ENCODE results near the gene HIVEP3.

The HIVEP3 gene

DNA sequence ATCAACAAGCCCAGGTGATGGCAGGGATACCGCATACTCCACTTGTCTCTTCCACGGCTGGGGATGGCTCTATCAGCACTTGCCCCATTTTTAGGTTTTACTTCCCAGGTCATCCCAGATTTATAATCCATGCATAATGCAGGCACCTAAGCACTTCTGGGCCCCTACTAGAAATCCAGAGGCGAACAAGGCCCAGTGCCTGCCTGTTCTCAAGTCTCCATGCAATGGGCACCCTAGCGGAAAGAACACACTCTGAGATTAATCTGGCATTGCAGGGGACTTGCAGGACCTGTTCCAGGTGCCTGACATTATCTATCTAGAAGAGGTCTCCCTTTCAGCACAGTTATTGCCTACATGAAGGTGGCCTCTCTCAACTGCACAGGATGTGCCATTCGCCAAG is 39.8 kb downstream of the HIVEP3 start:
- DNase-seq: no peak
- peaks cover 17% of the 10 kb centered on the region; the same call in 1 of the 2 replicates for H3K36me3 ChIP-seq (ENCODE audit: insufficient read depth, low read length)
- H3K4me1 ChIP-seq (ENCODE audit: insufficient read depth, low read length): peaks cover 100% of the 10 kb centered on the region
- H2AFZ ChIP-seq (ENCODE audit: low read depth, low read length): no peak overlapping the region
- peak overlapping the region; percentile 58; the same call in 1 of the 2 replicates for H3K4me2 ChIP-seq (ENCODE audit: insufficient read depth, low read length)
- no peaks in the 10 kb centered on the region for H4K20me1 ChIP-seq (ENCODE audit: insufficient read depth, low read length)
- no peaks in the 10 kb centered on the region for H3K9me3 ChIP-seq (ENCODE audit: insufficient read depth, low read length, severe bottlenecking)
- no peak overlapping the region; a peak in 1 of 4 replicates for H3K4me3 ChIP-seq (ENCODE audit: low read depth in 1 of 2, low read length in 2 of 2)
- TF ChIP-seq, protein P1, sequence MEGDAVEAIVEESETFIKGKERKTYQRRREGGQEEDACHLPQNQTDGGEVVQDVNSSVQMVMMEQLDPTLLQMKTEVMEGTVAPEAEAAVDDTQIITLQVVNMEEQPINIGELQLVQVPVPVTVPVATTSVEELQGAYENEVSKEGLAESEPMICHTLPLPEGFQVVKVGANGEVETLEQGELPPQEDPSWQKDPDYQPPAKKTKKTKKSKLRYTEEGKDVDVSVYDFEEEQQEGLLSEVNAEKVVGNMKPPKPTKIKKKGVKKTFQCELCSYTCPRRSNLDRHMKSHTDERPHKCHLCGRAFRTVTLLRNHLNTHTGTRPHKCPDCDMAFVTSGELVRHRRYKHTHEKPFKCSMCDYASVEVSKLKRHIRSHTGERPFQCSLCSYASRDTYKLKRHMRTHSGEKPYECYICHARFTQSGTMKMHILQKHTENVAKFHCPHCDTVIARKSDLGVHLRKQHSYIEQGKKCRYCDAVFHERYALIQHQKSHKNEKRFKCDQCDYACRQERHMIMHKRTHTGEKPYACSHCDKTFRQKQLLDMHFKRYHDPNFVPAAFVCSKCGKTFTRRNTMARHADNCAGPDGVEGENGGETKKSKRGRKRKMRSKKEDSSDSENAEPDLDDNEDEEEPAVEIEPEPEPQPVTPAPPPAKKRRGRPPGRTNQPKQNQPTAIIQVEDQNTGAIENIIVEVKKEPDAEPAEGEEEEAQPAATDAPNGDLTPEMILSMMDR (IDR thresholded peaks at IDR 0.05; ENCODE audit: borderline replicate concordance, extremely low read depth, low read length, poor library complexity, severe bottlenecking): no peak
- no peak for TF ChIP-seq EZH2 (IDR thresholded peaks at IDR 0.05; ENCODE audit: borderline replicate concordance, low read depth, low read length, severe bottlenecking)
- peaks cover 93% of the 10 kb centered on the region for H3K79me2 ChIP-seq (ENCODE audit: insufficient read depth, low read length)
- no peaks in the 10 kb centered on the region for H3K27me3 ChIP-seq (ENCODE audit: insufficient read depth, low read length, poor library complexity)
- no peak for ATAC-seq (ENCODE audit: insufficient read depth, low read depth)
- peak overlapping the region; percentile 61 for H3K9ac ChIP-seq (ENCODE audit: low read depth, low read length)
- H3K27ac ChIP-seq (ENCODE audit: low read length): peak overlapping the region; percentile 98

DNA sequence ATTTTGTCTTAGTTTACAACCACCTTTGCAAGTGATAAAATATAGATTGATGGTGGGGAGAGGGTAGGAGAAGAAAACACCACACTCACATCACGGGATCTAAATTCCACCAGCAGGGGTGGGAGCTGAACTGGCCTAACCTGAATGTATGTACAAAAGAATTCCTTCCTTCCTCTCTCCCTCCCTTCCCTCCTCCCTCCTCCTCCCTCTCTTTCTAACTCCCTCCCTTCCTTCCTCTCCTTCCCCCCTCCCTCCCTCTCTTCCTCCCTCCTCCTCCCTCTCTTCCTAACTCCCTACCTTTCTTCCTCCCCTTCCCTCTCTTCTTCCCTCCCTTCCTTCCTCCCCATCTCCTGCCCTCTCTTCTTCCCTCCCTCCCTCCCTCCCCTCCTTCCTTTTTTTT is 40.2 kb downstream of the HIVEP3 start:
- H3K36me3 ChIP-seq (ENCODE audit: insufficient read depth, low read length): peaks cover 21% of the 10 kb centered on the region
- peak overlapping the region; percentile 58 for H3K4me2 ChIP-seq (ENCODE audit: insufficient read depth, low read length)
- no peak overlapping the region for H3K4me3 ChIP-seq (ENCODE audit: low read depth in 1 of 2, low read length in 2 of 2)
- no peaks in the 10 kb centered on the region for H3K9me3 ChIP-seq (ENCODE audit: insufficient read depth, low read length, severe bottlenecking)
- H3K9ac ChIP-seq (ENCODE audit: low read depth, low read length): peak overlapping the region; percentile 61
- ATAC-seq (ENCODE audit: insufficient read depth, low read depth) (no peak), DNase-seq (no peak)
- H3K27me3 ChIP-seq (ENCODE audit: insufficient read depth, low read length, poor library complexity): no peaks in the 10 kb centered on the region
- no peaks in the 10 kb centered on the region for H4K20me1 ChIP-seq (ENCODE audit: insufficient read depth, low read length)
- H2AFZ ChIP-seq (ENCODE audit: low read depth, low read length): no peak overlapping the region
- H3K27ac ChIP-seq (ENCODE audit: low read length): peak overlapping the region; percentile 98
- peaks cover 93% of the 10 kb centered on the region for H3K79me2 ChIP-seq (ENCODE audit: insufficient read depth, low read length)
- peaks cover 100% of the 10 kb centered on the region for H3K4me1 ChIP-seq (ENCODE audit: insufficient read depth, low read length)
- TF ChIP-seq, protein P1 (IDR thresholded peaks at IDR 0.05; ENCODE audit: borderline replicate concordance, extremely low read depth, low read length, poor library complexity, severe bottlenecking): peak; percentile 3
- TF ChIP-seq EZH2 (IDR thresholded peaks at IDR 0.05; ENCODE audit: borderline replicate concordance, low read depth, low read length, severe bottlenecking): no peak

DNA sequence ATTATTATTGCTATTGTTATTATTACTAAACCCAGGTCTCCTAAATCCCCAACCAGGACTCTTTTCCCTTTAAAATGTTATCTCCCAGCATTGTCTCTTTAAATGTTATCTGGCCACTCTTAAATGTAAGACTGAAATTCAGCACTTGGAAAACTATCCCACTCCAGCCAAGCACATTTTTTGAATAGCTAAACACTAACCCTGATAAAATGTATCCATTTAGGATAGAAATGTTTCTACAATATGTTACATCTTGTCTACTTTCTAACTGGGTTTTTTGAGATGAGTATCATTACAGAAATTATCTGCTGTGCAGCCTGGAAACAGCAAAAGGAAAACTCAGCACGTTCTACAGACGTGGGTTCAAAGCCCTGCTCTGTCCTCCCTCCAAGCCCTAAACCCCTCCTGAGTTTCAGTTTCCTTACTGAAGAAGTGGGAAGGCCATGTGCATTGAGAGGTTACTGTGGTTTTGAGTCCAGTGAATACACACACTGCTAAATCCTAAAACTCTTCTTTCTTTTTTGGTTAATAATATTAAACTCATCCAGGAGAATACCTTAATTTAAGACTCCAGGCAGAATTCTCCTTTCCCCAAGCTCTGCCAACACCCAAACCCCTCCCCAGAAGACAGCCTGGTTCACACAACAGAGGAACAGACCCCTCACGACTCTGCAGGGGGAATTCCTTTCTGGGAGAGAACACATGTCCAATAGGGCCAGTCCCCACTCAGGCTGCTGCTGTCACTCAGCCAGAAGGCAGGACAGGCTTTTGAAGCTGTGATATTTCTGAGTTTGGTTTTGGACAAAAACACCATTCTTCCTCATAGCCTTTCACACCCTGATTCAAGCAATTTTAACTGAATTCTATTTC is 41.9 kb downstream of the HIVEP3 start:
- H3K4me2 ChIP-seq (ENCODE audit: insufficient read depth, low read length): peak overlapping the region; percentile 58
- TF ChIP-seq, protein P1 (IDR thresholded peaks at IDR 0.05; ENCODE audit: borderline replicate concordance, extremely low read depth, low read length, poor library complexity, severe bottlenecking): no peak
- no peak for TF ChIP-seq EZH2 (IDR thresholded peaks at IDR 0.05; ENCODE audit: borderline replicate concordance, low read depth, low read length, severe bottlenecking)
- H2AFZ ChIP-seq (ENCODE audit: low read depth, low read length): no peak overlapping the region
- H3K9ac ChIP-seq (ENCODE audit: low read depth, low read length): peak overlapping the region; percentile 61
- H3K4me3 ChIP-seq (ENCODE audit: low read depth in 1 of 2, low read length in 2 of 2): peak overlapping the region in 1 of 2 experiments; percentile 25; a peak in 2 of 4 replicates
- peaks cover 97% of the 10 kb centered on the region for H3K79me2 ChIP-seq (ENCODE audit: insufficient read depth, low read length)
- H3K4me1 ChIP-seq (ENCODE audit: insufficient read depth, low read length): peaks cover 100% of the 10 kb centered on the region
- H3K27me3 ChIP-seq (ENCODE audit: insufficient read depth, low read length, poor library complexity): no peaks in the 10 kb centered on the region
- DNase-seq: peak; percentile 67
- H3K9me3 ChIP-seq (ENCODE audit: insufficient read depth, low read length, severe bottlenecking): no peaks in the 10 kb centered on the region
- peaks cover 29% of the 10 kb centered on the region for H3K36me3 ChIP-seq (ENCODE audit: insufficient read depth, low read length)
- peak; percentile 51 for ATAC-seq (ENCODE audit: insufficient read depth, low read depth)
- H4K20me1 ChIP-seq (ENCODE audit: insufficient read depth, low read length): no peaks in the 10 kb centered on the region
- H3K27ac ChIP-seq (ENCODE audit: low read length): peak overlapping the region; percentile 98

All from DND-41 (cell line).